OCI-LY7 (cell line): ENCODE results near the gene APRT.

Experiments used
- EZH2phosphoT487 ChIP-seq: fragments of 200-600 bp; sonication (generic); IDR thresholded peaks from 2 replicates; pipeline ENCODE4 v1.6.1; 2018; ENCODE audit warnings: low read depth, borderline replicate concordance, mild to moderate bottlenecking, mixed run types, antibody characterized with exemption, low read length, moderate library complexity, mixed read lengths
- TF ChIP-seq, protein P1 (sequence below): fragments of 200-600 bp; sonication (generic); conservative IDR thresholded peaks from 2 replicates; pipeline ENCODE4 v1.5.1; 2014; ENCODE audit warnings: mild to moderate bottlenecking, antibody characterized with exemption, low read length, moderate library complexity, mixed read lengths

DNA sequence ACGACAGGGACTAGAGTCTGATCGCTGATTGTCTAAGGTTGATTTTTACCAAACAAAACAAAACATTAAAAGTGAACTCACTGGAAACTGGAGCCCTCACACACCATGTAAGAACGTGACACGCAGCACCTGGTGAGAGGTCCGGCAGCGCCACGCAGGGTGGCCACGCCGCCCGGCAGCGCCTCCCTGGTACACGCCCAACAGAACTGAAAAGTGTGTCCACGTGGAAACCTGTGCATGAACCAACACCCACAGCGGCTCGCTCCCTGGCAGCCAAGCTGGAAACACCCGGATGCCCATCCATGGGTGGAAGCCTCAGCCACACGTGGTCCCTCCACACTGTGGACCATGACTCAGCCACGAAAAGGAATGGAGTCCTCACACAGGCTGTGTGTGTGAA, 35.9 kb upstream of the APRT start:
- TF ChIP-seq, protein P1, sequence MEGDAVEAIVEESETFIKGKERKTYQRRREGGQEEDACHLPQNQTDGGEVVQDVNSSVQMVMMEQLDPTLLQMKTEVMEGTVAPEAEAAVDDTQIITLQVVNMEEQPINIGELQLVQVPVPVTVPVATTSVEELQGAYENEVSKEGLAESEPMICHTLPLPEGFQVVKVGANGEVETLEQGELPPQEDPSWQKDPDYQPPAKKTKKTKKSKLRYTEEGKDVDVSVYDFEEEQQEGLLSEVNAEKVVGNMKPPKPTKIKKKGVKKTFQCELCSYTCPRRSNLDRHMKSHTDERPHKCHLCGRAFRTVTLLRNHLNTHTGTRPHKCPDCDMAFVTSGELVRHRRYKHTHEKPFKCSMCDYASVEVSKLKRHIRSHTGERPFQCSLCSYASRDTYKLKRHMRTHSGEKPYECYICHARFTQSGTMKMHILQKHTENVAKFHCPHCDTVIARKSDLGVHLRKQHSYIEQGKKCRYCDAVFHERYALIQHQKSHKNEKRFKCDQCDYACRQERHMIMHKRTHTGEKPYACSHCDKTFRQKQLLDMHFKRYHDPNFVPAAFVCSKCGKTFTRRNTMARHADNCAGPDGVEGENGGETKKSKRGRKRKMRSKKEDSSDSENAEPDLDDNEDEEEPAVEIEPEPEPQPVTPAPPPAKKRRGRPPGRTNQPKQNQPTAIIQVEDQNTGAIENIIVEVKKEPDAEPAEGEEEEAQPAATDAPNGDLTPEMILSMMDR: no peak
- TF ChIP-seq EZH2phosphoT487: no peak
